ENCODE measurements around the gene TRAK1.

- TF ChIP-seq POLR2AphosphoS5 (IDR thresholded peaks at IDR 0.05; ENCODE audit: borderline replicate concordance, low read depth, low read length) (no peak), EZH2 (IDR thresholded peaks at IDR 0.05) (no peak)
These were observed 93.0 kb downstream of the TRAK1 start for GRCh38 chr3:42183991-42184632.
